ENCODE data around the gene PCDH9.

PCDH9 gene

DNA sequence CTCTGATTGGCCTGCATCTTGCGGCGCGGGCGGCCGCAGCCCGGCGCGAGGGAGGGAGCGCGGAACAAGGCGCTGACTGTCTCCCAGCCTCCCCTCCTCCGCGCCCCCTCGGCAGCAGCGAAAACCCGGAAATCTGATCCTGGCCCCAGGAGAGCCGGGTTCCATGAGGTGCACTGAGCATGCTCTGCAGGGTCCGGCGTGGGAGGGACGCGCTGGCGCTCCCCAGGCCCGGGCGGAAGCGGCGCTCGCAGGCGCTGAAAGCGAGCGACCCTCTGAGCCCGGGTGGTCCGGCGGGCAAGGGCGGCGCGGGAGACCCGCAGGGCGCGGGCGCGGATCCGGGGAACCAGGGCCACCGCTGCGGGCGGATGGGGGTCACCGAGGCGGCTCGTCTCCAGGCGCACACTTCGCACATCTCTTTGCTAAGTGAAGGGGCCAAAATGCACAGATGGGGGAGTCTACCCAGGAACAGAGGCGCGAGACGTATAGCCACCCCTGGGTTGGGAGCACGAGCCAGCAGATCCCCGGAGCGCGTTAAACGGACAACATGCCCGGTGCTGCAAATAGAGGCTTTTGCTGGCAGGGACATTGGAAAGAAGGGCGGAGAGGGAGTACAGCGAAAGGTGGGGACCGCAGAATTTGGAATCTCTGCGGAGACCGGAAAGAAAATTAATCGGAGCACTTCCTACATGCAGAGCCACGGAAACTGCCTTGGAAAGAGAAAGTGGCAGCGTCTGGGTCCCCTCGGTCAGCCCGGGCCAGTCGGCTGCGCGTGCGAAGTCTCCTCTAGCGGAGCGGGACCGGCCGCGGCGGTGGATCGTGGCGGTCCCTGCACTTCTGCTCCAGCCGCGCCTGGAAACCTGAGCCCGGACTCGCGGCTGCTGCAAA is 510 bp upstream of the PCDH9 start:
- TF ChIP-seq EZH2phosphoT487 (conservative IDR thresholded peaks at IDR 0.05; ENCODE audit: low read length), result no peak
- TF ChIP-seq, protein P1, sequence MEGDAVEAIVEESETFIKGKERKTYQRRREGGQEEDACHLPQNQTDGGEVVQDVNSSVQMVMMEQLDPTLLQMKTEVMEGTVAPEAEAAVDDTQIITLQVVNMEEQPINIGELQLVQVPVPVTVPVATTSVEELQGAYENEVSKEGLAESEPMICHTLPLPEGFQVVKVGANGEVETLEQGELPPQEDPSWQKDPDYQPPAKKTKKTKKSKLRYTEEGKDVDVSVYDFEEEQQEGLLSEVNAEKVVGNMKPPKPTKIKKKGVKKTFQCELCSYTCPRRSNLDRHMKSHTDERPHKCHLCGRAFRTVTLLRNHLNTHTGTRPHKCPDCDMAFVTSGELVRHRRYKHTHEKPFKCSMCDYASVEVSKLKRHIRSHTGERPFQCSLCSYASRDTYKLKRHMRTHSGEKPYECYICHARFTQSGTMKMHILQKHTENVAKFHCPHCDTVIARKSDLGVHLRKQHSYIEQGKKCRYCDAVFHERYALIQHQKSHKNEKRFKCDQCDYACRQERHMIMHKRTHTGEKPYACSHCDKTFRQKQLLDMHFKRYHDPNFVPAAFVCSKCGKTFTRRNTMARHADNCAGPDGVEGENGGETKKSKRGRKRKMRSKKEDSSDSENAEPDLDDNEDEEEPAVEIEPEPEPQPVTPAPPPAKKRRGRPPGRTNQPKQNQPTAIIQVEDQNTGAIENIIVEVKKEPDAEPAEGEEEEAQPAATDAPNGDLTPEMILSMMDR (IDR thresholded peaks at IDR 0.05; ENCODE audit: insufficient read depth, low read length, poor library complexity, severe bottlenecking), result no peak
- Histone ChIP-seq H3K9me2 (replicated peaks; ENCODE audit: insufficient read depth, low read length) (no peaks in the 10 kb centered on the region), H2AFZ (ENCODE audit: low read depth, low read length, severe bottlenecking) (peak overlapping the region; percentile 78), H3K27me3 (ENCODE audit: low read length) (no peaks in the 10 kb centered on the region), H4K20me1 (ENCODE audit: low read depth, low read length) (no peaks in the 10 kb centered on the region; the same call in 1 of the 2 replicates), H3F3A (ENCODE audit: insufficient read depth) (peaks cover 15% of the 10 kb centered on the region), H3K4me3 (ENCODE audit: insufficient read depth, low read length, poor library complexity, severe bottlenecking) (peak overlapping the region; percentile 91), H3K9ac (ENCODE audit: low read length) (peak overlapping the region; percentile 94), H3K9me3 (ENCODE audit: insufficient read depth, low read length) (no peaks in the 10 kb centered on the region), H3K79me2 (ENCODE audit: insufficient read depth, low read length) (peaks cover 48% of the 10 kb centered on the region), H3K27ac (ENCODE audit: low read depth, low read length) (peak overlapping the region; percentile 75), H3K36me3 (ENCODE audit: low read length) (peaks cover 13% of the 10 kb centered on the region; the same call in 1 of the 2 replicates), H3K4me2 (ENCODE audit: low read depth, low read length, poor library complexity, severe bottlenecking) (peak overlapping the region; percentile 91)

DNA sequence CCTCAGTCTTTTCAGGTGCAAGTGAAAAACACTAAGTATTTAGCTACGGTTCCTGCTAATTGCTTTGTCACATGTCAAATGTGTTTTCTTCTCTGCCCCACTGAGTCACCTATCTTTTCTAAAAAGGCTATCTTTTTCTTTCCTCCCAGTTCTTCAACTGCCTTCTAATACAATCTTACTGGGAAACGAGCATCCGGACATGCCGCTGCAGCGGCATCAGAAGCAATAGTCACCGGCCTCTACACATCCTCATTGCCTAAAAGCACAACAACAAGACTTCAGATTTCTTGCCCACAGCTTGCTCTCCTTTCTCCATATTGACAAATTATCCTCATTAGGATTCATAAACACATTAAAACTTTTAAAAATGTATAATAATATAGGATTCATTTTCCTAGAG is 1.2 kb downstream of the PCDH9 start:
- Histone ChIP-seq H3K36me3 (ENCODE audit: low read length) (peaks cover 13% of the 10 kb centered on the region; the same call in 1 of the 2 replicates), H3K9me3 (ENCODE audit: insufficient read depth, low read length) (no peaks in the 10 kb centered on the region), H3F3A (ENCODE audit: insufficient read depth) (peaks cover 15% of the 10 kb centered on the region; the same call in 1 of the 2 replicates), H3K4me2 (ENCODE audit: low read depth, low read length, poor library complexity, severe bottlenecking) (peak overlapping the region; percentile 94), H4K20me1 (ENCODE audit: low read depth, low read length) (no peaks in the 10 kb centered on the region; the same call in 1 of the 2 replicates), H3K79me2 (ENCODE audit: insufficient read depth, low read length) (peaks cover 65% of the 10 kb centered on the region), H3K4me3 (ENCODE audit: insufficient read depth, low read length, poor library complexity, severe bottlenecking) (peak overlapping the region; percentile 60), H3K9ac (ENCODE audit: low read length) (peak overlapping the region; percentile 56), H3K27ac (ENCODE audit: low read depth, low read length) (peak overlapping the region; percentile 40), H2AFZ (ENCODE audit: low read depth, low read length, severe bottlenecking) (no peak overlapping the region), H3K9me2 (replicated peaks; ENCODE audit: insufficient read depth, low read length) (no peaks in the 10 kb centered on the region), H3K27me3 (ENCODE audit: low read length) (no peaks in the 10 kb centered on the region)
- TF ChIP-seq, protein P1 (IDR thresholded peaks at IDR 0.05; ENCODE audit: insufficient read depth, low read length, poor library complexity, severe bottlenecking), result no peak
- no peak for TF ChIP-seq EZH2phosphoT487 (conservative IDR thresholded peaks at IDR 0.05; ENCODE audit: low read length)

DNA sequence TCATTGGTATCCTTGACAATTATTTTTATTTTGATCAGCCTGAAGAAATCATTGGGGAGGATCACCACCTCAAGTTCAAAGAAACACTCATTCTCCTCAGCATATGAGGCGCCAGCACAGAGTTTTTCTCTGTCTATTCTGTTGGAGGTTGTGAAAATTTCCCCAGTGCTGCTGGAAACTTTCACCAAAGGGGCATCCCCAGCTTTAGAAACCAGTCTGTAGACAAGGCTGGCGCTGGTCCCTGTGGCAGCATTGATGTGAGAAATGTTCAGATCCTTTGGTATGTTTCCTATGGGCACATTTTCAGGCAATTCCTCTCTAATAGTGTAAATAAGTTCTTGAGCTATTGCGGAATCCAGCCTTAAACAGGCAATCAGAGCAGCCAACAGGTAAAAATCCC is 2.1 kb downstream of the PCDH9 start:
- Histone ChIP-seq H2AFZ (ENCODE audit: low read depth, low read length, severe bottlenecking) (no peak overlapping the region), H3K79me2 (ENCODE audit: insufficient read depth, low read length) (peaks cover 73% of the 10 kb centered on the region), H3K27ac (ENCODE audit: low read depth, low read length) (0 out of 2 replicates have a peak overlapping the region, but pooled peaks have one; percentile 6), H3K4me3 (ENCODE audit: insufficient read depth, low read length, poor library complexity, severe bottlenecking) (peak overlapping the region; percentile 60), H3K9me3 (ENCODE audit: insufficient read depth, low read length) (no peaks in the 10 kb centered on the region), H3K27me3 (ENCODE audit: low read length) (no peaks in the 10 kb centered on the region), H3K36me3 (ENCODE audit: low read length) (peaks cover 13% of the 10 kb centered on the region; the same call in 1 of the 2 replicates), H3K9ac (ENCODE audit: low read length) (peak overlapping the region; percentile 56), H3K4me2 (ENCODE audit: low read depth, low read length, poor library complexity, severe bottlenecking) (peak overlapping the region; percentile 94), H3F3A (ENCODE audit: insufficient read depth) (peaks cover 17% of the 10 kb centered on the region; the same call in 1 of the 2 replicates), H4K20me1 (ENCODE audit: low read depth, low read length) (no peaks in the 10 kb centered on the region; the same call in 1 of the 2 replicates), H3K9me2 (replicated peaks; ENCODE audit: insufficient read depth, low read length) (no peaks in the 10 kb centered on the region)
- TF ChIP-seq, protein P1 (IDR thresholded peaks at IDR 0.05; ENCODE audit: insufficient read depth, low read length, poor library complexity, severe bottlenecking), result no peak
- TF ChIP-seq EZH2phosphoT487 (conservative IDR thresholded peaks at IDR 0.05; ENCODE audit: low read length), result no peak

Measured in SU-DHL-6 (cell line).